ENCODE data around the gene CCDC185. TPM values are rescaled to one million over a fixed set of nuclear protein-coding genes. Genes with fewer than 3 reads are reported as not detected.

CCDC185 gene
- not detected in 2 replicates for total RNA-seq

GRCh38 chr1:223393275-223394214, at the start of gene CCDC185:
Gene CCDC185, plus strand, starts transcription at chr1:223393415. Its CDS starts 61 bp downstream, at chr1:223393476.

GRCh38 chr1:223363856-223364684, 29.1 kb upstream of the CCDC185 start, which contains the start of gene SUSD4:
Gene SUSD4, minus strand, starts transcription at chr1:223364176. Its CDS starts 751 bp downstream, at chr1:223363425.

Small RNA genes within 50 kb of the gene (small RNA-seq; reads per million reads assigned to genes)
- gene RNU4-57P, result not detected

Other genes starting within 250 kb of the CCDC185 start
- 0.13 and 0.32 TPM in 2 replicates for gene SUSD4, start 29.2 kb upstream of the CCDC185 start, total RNA-seq